ENCODE data around the gene TBCEL.

Gene TBCEL

GRCh38 chr11:121067026-121067425 lies 43.1 kb downstream of the TBCEL start:
- no peak for DNase-seq

GRCh38 chr11:121067453-121067852 lies 43.6 kb downstream of the TBCEL start:
- DNase-seq = no peak

- no peak for DNase-seq
These were observed 44.2 kb downstream of the TBCEL start for GRCh38 chr11:121067962-121068647.

- DNase-seq = no peak
These were observed 44.9 kb downstream of the TBCEL start for GRCh38 chr11:121068787-121069186.

DNA sequence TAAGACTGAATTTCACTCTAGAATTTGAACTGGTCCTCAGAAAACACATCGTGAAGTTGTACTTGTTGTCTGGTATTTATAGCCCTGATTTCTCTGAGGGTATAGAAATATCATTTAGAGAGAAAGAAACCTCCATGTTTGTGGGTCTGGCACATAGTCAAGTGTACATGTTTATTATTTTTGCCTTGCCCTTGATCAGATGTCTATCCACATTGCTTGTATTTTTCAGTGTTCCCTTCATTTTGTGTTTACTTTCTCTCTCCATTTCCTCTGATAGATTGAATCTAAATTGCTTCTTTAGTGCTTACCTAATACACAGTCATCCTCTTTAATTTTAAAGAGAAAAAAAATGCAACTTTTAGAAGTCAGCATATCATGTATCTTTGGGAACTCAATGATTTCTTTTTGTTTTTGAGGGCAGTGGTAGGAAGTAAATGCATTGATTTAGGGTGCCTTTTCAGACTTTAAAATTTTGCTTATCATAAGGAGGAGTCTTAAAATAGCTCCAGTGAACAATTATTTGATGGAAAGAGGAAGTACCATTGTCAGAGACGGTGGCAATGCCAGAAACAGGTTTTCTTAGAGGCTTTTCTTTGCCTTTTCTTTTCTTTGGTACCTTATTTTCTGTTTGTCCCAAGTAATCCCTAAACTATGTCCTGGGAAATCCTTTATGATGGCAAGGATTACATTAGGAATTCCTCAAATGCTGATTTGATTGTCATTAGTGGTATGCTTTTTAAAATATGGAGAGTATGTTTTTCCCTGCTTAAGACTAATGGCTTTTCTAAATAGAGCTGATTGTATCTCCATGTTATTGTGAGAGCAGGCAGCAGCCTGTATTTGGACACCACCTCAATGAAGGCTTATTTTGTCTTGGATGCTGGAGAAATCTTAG lies 47.3 kb downstream of the TBCEL start:
- DNase-seq = no peak

DNA sequence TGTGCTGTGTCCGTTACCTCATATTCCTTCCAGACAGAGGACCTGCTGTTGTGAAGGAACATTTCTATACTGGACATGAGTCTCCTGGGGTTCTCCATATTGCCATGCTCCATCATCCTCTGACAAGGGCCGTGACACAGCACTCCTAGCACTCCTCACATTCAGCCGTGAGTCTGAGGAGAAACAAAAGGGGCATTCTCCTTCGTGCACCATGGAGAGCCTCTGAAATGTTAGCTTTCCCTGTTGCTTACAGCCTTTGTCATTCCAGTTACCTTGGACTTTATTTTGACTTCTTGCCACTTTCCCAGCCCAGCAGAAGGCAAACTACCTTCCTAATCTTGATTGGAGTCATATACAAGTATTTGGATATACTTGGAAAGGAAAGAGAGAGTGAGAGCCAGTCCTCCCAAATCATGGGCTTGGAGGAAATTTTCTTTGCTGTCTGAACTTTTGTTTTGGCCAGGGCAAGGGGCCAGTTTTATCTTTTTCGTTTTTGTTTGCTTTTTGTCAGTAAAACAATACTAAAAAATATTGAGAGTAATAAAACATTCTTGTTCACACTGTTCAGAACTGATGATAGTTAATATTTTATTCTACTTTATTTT lies 48.0 kb downstream of the TBCEL start:
- DNase-seq = no peak

DNA sequence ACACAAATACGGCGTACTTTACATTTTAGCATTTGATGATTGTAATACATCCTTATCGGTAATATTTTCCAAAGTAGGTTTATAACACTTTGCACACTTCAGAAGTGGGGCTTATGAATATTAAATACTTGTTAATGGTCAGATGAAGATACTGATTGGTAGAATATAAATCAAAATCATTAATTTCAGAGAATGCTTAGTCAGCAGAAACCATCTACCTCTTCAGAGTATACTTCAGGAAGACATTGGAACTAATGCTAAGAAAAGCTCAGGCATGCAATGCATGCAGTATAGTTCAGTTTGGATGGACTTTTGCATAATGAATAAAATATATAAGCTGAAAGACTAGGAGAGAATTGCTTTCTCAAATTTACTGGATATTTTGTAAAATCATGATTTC lies 57.4 kb downstream of the TBCEL start:
- DNase-seq = no peak

- no peak for DNase-seq
These were observed 58.3 kb downstream of the TBCEL start for GRCh38 chr11:121082219-121082618.

GRCh38 chr11:121082670-121083069 lies 58.8 kb downstream of the TBCEL start:
- no peak for DNase-seq

DNA sequence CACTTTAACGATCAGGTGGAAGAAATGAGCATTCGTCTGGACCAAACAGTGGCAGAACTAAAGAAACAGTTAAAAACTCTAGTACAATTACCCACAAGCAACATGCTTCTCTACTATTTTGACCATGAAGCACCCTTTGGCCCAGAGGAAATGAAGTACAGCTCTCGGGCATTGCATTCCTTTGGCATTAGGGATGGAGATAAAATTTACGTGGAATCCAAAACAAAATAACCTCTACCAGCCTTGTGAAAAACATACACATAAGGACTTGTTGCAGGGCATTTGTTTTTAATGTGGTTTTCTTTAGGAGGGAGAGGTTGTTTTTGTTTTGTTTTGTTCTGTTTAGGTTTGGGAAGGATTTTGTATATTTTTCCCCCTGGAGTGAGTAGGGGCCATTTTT lies 63.0 kb downstream of the TBCEL start:
- no peak for DNase-seq

DNA sequence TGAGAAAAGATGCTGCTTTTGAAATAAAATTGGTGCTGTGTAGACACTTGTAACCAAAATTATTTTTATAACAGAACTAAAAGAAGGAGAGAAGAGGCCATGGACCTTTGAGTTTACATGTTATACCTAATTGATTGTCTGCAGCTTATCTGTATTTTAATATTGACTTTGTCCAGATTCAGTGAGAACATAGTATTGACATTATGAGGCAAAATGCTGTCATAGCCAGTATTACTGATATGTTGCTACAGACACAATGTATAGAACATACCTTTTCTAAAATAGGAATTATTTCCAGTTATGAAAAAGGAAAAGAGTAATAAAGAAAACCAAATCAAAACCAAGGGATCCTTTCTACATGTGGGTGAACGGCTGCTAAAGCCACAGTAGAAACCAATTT lies 65.7 kb downstream of the TBCEL start:
- DNase-seq = no peak

GRCh38 chr11:121090145-121090721 lies 66.3 kb downstream of the TBCEL start:
- DNase-seq = no peak

DNA sequence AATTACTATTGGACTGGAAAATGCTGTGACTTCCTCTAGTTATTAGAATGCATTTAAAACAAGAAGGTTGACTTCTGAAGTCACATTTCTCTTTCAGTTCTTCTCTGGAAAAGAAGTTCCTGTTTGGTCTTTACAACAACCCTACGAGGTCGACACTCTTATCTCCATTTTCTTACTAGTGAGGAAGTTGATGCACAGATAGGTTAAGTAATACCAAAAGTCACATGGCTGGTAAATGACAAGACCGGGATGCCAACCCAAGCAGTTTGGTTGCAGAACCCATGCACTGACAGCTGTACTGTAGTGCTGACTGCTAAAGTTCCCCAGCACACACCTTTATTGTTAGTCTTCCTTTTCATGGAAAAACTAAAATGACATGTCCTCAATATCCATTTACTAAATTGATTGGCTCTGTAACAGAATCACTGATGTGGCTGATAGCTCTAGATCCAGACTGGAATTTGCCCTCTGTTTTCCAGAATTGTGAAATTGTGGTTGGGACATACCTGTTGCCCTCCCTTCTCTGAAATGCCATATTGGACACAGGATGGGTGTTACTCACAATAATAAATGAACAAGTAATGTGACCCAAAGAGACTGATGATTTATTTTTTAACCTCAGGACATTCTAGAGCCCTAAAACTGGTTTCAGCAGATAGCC lies 67.7 kb downstream of the TBCEL start:
- DNase-seq = no peak

DNA sequence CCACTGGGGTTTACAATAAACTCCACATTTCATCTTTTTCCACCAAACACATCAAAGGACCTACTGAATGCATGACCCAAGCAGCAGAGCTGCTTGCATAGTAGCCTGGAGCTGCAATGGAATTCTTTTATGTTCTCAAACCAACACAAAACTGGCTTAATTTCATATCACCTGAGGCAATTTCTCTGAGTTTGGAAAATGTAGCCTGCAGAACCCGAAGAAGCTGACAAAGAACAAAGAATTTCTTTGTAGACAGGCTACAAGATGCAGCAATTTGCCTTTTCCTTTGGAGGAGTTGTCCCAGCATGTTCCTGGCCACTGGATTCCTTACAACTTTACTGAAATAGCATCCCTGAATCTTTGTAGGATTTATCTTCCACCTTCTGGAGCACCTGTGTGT lies 71.7 kb downstream of the TBCEL start:
- DNase-seq = no peak

DNA sequence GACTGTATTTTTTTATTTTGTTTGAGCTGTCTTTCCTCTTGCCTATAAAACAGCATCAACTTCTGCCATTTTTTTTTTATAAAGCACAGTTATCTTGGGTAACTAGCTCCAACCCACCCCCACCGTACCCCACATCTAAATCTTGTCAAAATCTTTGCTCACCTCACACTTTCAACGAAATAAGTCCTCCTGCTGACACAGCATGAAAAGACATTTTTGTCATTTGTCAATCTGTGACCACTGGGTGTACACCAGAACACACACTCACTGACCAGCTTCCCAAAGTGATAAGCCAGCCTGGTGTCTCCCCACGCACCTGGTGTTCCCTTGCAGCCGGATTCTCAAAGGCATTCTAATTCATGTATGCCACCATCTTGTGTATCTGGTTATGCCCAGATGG lies 75.5 kb downstream of the TBCEL start:
- no peak for DNase-seq

DNA sequence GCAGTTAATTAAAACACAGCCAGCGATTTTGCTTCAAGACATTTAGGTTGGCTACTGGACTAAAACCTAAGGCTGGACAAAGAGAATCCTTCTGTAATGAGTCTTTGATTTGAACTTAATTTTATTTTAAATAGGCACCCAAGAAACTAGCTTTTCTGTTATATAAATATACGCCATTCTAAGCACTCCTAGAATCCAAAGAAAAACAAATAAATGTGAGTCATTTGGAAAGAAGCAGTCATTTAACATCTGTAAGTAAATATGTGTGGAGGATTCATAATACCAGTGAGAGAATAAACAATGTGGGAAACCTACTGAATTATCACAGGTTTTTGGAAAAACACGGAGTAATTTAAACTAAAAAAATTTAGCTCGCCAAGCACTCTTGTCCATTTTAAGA lies 76.0 kb downstream of the TBCEL start:
- DNase-seq = no peak

GRCh38 chr11:121100943-121101342 lies 77.0 kb downstream of the TBCEL start, which contains the start of gene TECTA:
Gene TECTA (plus strand): TSS chr11:121101243. CDS start chr11:121102666, 1,423 bp downstream.
- DNase-seq = no peak

DNA sequence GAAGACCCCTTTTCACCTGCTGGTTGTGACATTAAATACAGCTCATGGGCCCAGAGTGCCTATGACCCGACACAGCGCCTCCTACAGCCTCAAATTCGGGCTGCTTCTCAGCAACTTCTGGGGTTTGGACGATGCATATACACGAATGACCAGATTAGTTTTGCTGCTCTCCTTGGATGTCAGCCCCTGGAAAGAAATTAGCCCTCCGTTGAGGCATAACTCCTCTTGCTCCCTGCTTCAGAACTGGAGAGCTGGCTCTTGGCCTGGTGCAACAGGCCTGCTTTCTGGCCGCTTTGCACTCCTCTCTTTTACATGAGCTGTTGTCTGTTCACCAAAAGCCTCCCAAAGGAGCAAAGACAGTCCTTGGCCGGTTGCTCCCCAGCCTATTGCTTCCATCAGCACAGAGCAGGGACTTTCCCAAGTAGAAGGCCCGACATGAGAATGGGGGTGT lies 80.4 kb downstream of the TBCEL start:
- DNase-seq = no peak

- DNase-seq = no peak
These were observed 81.2 kb downstream of the TBCEL start for GRCh38 chr11:121105063-121105480.

- DNase-seq = no peak
These were observed 81.7 kb downstream of the TBCEL start for GRCh38 chr11:121105481-121106195.

DNA sequence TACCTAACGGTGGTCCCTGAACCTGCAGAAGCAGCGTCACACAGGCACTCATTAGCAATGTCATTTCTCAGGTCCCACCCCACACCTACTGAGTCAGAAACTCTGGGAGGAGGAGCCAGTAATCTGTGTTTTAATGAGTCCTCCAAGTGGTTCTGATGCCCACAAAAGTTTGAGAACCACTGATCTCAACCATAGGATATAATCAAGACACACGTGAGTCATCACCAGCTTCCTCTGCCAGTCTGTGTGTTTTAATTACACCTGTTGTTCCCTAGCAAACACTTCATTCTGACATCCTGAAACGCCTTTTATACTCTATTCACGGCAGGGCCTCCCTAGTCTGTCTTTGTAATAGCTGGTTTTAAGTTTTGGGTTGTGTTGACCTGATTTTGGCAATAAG lies 82.9 kb downstream of the TBCEL start:
- DNase-seq = no peak

- no peak for DNase-seq
These were observed 84.5 kb downstream of the TBCEL start for GRCh38 chr11:121108413-121108812.
